ENCODE measurements around the gene ZDHHC17. TPM values are rescaled to one million over a fixed set of nuclear protein-coding genes. Genes with fewer than 3 reads are reported as not detected.

ZDHHC17 gene
- total RNA-seq, 1 donor = 75.5 TPM

DNA sequence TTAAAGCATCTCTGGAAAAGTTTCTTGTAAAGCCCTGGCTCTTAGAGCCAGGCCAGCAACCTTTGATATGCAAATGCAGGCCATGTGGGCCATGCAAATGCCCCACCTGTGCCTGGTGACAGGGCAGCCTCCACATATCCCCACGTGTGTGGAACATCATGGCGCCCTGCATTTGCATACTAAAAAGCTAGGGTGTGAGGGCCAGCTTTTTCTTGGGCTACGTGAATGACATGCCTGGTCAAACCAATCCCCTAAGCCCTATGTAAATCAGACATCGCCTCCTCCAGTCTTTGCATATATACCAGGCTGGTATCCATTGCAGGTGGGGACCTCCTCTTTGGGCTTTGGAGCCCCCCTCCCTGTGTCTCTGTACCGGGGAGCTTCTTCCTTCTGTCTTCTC is 108.5 kb downstream of the ZDHHC17 start:
- H3K4me1 ChIP-seq (ENCODE audit: insufficient read depth, low read length) = no peaks in the 10 kb centered on the region

DNA sequence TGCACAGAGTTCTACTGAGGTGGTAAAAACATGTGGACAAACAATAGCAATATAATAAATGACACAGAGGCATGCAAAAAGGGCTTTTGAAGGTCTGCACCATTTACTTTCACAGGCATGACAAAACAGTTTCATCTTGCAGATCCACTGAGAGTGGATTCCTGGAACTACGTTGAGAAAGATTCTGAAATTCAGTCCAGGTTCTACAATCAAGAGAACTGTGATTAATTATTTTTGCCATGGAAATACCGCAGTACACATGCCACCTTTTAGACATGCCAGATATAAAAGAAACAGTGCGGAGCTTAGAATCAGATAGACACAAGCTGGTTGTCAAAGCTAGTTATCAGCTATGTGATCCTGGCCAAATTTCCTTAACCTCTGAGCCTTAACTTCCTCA is 110.1 kb downstream of the ZDHHC17 start:
- H3K27me3 ChIP-seq (ENCODE audit: insufficient read depth, low read length) = peaks cover 46% of the 10 kb centered on the region
- H3K4me1 ChIP-seq (ENCODE audit: insufficient read depth, low read length) = peaks cover 12% of the 10 kb centered on the region

More for the DNA sequence above, 108.5 kb downstream of the ZDHHC17 start:
- Histone ChIP-seq H3K4me3 (ENCODE audit: low read length) (no peak overlapping the region), H3K9me3 (ENCODE audit: low read depth, low read length) (no peaks in the 10 kb centered on the region), H3K27me3 (ENCODE audit: insufficient read depth, low read length) (peaks cover 31% of the 10 kb centered on the region)

DNA sequence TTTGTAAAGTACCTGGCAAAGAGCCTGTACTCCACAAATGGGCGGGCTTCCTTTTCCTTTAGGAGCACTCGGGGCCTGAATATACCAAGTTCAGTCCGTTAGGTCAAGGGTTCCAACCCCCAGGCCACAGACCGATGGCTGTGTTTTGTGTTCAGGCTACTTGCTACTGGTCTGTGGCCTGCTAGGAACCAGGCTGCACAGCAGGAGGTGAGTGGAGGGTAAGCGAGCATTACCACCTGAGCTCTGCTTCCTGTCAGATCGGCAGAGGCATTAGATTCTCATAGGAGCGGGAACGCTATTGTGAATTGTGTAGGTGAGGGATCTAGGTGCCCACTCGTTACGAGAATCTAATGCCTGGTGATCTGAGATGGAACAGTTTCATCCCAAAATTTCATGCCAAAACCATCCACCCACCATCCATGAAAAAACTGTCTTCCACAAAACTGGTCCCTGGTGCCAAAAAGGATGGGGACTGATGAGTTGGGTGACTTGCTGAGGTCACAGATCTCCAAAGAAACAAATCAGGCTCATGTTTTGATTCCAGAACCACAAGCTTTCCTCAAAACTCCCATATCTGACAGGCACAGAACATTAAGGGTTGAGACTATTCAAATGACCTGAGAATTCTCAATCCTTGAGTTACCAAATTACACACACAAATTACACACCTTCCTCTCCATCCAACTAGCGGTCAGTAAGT is 110.7 kb downstream of the ZDHHC17 start:
- Histone ChIP-seq H3K9me3 (ENCODE audit: low read depth, low read length) (no peaks in the 10 kb centered on the region), H3K4me1 (ENCODE audit: insufficient read depth, low read length) (peaks cover 18% of the 10 kb centered on the region), H3K4me3 (ENCODE audit: low read length) (no peak overlapping the region), H3K27me3 (ENCODE audit: insufficient read depth, low read length) (peaks cover 51% of the 10 kb centered on the region)

More for the DNA sequence above, 110.1 kb downstream of the ZDHHC17 start:
- H3K9me3 ChIP-seq (ENCODE audit: low read depth, low read length) = no peaks in the 10 kb centered on the region
- H3K4me3 ChIP-seq (ENCODE audit: low read length) = no peak overlapping the region

DNA sequence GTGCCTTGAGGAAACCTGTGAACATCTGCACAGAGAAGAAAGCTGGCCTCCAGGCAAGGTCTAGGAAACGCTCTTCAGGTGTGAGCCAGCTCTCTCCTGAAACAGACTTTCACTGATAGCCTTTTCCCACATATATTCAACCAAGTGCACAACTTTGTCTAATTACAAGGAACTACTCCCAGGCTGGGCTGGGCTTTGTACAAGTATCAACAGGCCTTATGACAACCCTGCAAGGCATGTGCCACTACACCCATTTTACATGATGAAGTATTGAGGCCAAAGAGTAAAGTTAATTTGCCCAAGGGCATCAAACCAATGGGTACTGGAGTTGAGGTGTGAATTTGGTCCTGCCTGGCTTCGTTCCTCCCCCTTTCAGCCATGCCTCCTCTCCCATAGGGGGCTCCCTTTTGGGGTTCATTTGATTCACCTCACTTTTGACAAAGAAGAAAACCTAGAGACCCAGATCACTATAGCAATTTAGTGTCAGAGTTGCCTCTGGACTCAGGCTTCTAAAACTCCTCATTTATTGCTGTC is 112.8 kb downstream of the ZDHHC17 start:
- H3K27me3 ChIP-seq (ENCODE audit: insufficient read depth, low read length) = peaks cover 65% of the 10 kb centered on the region
- no peak overlapping the region for H3K4me3 ChIP-seq (ENCODE audit: low read length)
- H3K9me3 ChIP-seq (ENCODE audit: low read depth, low read length) = no peaks in the 10 kb centered on the region
- H3K4me1 ChIP-seq (ENCODE audit: insufficient read depth, low read length) = peaks cover 18% of the 10 kb centered on the region

DNA sequence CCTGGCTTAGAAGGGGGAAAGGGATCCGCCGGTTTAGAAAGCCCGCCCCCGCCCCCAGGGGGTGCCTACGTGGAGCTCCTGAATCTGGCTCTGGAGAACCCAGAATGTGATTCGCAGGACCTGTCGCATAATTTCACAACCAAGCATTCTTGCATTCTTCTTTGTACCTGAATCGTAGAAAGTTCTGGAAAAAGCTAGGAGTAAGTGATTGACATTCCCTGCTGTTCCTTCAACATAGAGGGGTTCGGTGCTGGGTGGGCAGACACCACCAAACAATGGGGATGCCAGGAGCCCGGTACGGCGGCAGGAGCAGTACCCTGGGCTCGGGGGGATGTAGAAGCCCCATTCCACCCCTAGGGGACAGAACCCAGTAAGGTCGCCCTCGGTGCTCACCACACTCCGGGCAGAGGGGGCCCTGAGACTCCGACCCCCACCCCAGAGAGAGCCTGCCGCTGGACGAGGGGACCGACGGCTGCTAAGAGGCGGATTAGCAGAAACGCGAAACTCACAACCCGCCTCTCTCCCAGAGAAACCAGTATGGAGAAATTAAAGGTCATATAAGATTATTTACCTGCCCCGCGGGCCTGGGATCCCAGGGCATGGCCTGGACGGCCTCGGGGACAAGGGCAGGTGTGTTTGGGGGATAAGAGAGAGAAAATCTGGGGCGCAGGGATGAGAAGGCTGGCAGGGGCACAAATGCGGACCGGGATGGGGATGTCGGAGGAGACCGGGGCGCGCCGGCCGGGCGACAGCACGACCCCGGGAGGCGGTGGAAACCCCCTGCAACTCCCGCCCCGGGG is 114.4 kb downstream of the ZDHHC17 start:
- H3K4me1 ChIP-seq (ENCODE audit: insufficient read depth, low read length) = peaks cover 18% of the 10 kb centered on the region
- H3K9me3 ChIP-seq (ENCODE audit: low read depth, low read length) = no peaks in the 10 kb centered on the region
- peaks cover 65% of the 10 kb centered on the region for H3K27me3 ChIP-seq (ENCODE audit: insufficient read depth, low read length)
- peak overlapping the region; percentile 34 for H3K4me3 ChIP-seq (ENCODE audit: low read length)

DNA sequence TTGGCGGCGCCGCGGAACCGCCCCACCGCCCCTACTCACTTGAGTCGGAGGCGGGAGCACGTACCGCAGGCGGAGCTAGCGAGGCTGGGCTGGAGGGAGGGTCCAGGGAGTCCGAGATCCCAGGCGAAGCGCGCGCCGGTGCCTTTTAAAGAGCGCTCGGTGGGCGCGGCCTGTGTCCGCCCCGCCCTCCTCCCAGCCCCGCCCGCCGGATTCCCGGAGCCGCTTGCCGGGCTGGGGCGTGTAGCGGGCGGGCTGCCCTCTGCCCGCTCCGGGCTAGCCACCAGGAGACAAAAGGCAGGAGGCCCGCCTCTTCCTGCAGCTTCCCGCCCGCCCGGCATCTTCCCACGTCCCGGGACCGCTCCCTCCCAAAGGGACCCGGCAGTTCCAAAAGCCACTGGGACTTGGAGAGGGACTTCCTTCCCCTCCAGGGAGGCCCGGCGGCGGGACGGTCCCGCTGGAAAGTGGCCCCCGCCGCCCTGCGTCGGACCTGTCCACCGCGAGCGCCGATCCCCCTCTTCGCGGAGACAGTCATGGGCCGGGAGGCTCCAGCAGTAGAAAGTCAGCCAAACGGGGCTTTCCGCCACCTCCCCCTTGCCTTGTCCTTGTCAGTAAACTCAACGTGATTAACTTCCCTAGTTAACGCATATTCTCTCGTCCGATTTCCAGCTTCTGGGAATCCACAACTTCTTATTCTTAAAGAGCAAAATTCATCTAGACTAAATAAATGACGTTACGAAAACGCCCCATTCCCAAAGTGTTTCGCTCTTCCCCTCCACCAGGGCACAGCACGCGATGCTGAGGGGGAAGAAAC is 115.2 kb downstream of the ZDHHC17 start, which contains the start of gene CSRP2:
CSRP2 (minus strand) TSS at position 121 of the 811 bp plus-strand sequence. CDS start 12,759 bp downstream, outside the sequence.
- Histone ChIP-seq H3K4me3 (ENCODE audit: low read length) (peak within 1 kb of the TSS; percentile 34), H3K27me3 (ENCODE audit: insufficient read depth, low read length) (peaks cover 65% of the 10 kb centered on the region), H3K4me1 (ENCODE audit: insufficient read depth, low read length) (peaks cover 18% of the 10 kb centered on the region), H3K9me3 (ENCODE audit: low read depth, low read length) (no peaks in the 10 kb centered on the region)

DNA sequence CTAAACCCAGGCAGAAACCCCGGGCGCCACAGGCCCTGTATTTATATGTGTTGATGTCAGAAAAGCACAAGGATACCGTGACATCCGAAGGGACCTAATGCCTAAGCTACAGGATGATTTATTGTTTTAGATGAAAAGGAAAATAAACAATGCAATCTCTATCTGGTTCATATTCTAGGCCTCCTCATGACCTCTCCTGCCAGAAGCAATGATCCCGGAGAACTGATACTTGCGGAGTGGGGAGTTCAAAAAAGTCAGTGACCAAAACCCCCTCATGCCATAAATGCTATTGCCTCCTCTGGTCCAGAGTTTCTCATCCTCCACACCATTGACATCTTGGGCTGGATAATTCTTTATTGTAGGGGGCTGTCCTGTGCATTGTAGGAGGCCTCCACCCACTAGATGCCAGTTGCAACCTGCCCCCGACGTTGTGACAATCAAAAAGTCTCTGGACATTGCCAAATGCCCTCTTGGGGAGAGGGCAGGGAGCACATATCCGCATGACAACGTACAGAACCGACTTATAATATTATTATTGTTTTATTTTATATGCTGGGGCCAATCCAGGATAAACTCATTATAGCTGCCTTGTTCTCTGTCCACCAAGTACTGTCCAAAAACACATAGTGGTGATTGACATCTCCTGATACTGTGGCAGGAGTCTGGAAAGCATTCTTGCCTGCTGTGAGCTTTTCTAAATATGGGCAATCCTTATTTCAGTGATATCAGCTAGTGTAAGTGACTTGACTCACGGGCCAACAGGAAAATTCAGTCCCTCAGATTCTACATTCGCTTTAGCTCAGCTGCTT is 116.0 kb downstream of the ZDHHC17 start:
- Histone ChIP-seq H3K9me3 (ENCODE audit: low read depth, low read length) (no peaks in the 10 kb centered on the region), H3K4me3 (ENCODE audit: low read length) (no peak overlapping the region), H3K27me3 (ENCODE audit: insufficient read depth, low read length) (peaks cover 57% of the 10 kb centered on the region), H3K4me1 (ENCODE audit: insufficient read depth, low read length) (peaks cover 18% of the 10 kb centered on the region)

DNA sequence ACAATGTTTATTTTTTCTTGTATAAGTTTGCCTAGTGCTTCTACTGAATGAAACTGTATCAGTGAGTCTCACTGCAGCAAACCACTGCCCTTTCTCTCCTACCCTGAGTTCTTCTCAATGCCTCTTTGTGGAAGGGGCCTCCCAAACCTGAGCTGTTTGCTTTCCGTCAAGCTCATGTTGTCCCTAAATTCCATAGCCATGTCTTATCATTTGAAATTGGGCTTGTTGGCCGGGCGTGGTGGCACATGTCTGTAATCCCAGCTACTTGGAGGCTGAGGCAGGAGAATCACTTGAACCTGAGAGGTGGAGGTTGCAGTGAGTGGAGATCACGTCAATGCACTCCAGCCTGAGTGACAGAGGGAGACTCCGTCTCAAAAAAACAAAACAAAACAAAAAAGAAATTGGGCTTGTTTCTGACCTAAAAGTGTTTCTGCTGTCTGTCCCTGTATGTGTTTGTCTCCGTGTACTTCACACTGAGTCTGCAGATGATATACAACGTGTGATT is 116.7 kb downstream of the ZDHHC17 start:
- Histone ChIP-seq H3K9me3 (ENCODE audit: low read depth, low read length) (no peaks in the 10 kb centered on the region), H3K27me3 (ENCODE audit: insufficient read depth, low read length) (peaks cover 52% of the 10 kb centered on the region), H3K4me3 (ENCODE audit: low read length) (no peak overlapping the region), H3K4me1 (ENCODE audit: insufficient read depth, low read length) (peaks cover 18% of the 10 kb centered on the region)

DNA sequence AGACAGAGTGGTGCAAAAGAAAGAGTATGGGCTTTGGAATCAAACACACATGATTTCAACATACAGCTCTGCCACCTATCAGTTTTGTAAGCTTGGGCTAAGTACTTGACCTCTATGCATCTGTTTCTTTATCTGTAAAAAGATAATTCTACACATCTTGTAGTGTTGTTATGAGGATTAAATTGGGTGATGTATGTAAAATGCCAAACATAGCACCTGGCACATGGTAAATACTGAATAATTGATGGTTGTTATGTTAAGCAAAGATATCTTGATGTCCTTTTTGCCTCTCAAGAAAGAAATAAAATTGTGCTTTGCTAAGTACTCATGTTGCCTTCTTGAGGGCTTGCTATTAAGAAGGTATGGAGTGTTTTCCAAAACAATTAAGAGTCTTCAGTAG is 117.2 kb downstream of the ZDHHC17 start:
- Histone ChIP-seq H3K9me3 (ENCODE audit: low read depth, low read length) (no peaks in the 10 kb centered on the region), H3K4me3 (ENCODE audit: low read length) (no peak overlapping the region), H3K4me1 (ENCODE audit: insufficient read depth, low read length) (peaks cover 18% of the 10 kb centered on the region), H3K27me3 (ENCODE audit: insufficient read depth, low read length) (peaks cover 46% of the 10 kb centered on the region)

DNA sequence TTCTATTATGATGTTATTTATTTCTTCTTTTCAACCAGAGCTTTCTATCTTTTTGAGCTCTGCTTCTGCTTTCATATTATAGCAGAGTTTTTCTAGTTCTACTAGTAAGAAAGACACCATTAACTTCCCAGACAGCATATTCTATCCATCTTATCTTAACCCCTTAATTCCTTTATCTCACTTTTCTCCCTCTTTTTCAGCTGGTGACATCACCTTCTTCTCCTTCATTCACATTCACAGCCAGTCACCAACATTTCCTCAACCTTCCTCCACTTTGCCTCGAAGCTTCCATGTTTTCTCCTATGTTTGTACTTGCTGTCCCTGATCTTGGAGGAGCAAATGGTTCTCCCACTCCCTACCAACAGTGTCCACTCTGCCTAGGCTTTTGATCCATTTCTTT is 118.5 kb downstream of the ZDHHC17 start:
- Histone ChIP-seq H3K4me3 (ENCODE audit: low read length) (no peak overlapping the region), H3K27me3 (ENCODE audit: insufficient read depth, low read length) (peaks cover 34% of the 10 kb centered on the region), H3K9me3 (ENCODE audit: low read depth, low read length) (no peaks in the 10 kb centered on the region), H3K4me1 (ENCODE audit: insufficient read depth, low read length) (peaks cover 18% of the 10 kb centered on the region)

DNA sequence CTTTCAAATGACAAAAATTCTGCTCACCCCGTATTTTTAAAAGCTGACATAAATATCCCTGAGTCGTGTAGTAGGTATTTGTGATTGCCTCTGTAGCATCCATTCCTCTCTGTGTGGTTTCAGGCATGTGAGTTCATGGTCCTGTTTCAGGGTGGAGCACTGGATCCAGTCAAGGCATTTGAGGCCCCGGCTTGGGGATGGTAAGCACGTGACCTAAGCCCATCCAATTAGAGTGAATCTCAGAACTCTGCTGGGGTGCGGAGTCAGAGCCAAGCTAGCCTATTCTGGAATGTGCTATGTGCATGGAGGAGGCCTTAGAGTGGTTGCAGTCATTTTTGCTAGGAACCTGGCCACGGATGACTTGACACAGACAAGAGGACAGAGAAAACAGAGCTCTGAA is 119.2 kb downstream of the ZDHHC17 start:
- H3K9me3 ChIP-seq (ENCODE audit: low read depth, low read length) = no peaks in the 10 kb centered on the region

DNA sequence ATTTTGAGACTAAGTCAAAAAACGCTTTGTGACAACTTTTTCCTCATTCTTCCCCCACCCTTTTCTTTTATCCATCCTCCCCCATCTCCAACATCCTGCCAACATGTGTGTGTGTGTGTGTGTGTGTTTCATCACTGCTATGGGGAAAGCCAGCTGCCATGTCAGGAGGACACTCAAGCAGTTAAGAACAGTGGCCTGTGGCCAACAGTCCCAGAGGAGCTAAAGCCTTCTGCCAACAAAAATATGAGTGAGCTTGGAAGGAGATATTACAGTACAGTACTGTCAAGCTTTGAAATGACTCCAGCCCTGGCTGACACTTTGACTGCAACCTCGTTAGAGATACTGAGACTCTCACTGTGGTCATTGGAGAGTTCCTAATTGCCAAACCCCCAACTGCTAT is 119.9 kb downstream of the ZDHHC17 start:
- H3K9me3 ChIP-seq (ENCODE audit: low read depth, low read length) = no peaks in the 10 kb centered on the region
- H3K27me3 ChIP-seq (ENCODE audit: insufficient read depth, low read length) = peaks cover 21% of the 10 kb centered on the region
- peaks cover 8% of the 10 kb centered on the region for H3K4me1 ChIP-seq (ENCODE audit: insufficient read depth, low read length)
- no peak overlapping the region for H3K4me3 ChIP-seq (ENCODE audit: low read length)

More for the DNA sequence above, 119.2 kb downstream of the ZDHHC17 start:
- peaks cover 28% of the 10 kb centered on the region for H3K27me3 ChIP-seq (ENCODE audit: insufficient read depth, low read length)
- H3K4me3 ChIP-seq (ENCODE audit: low read length) = no peak overlapping the region
- peaks cover 14% of the 10 kb centered on the region for H3K4me1 ChIP-seq (ENCODE audit: insufficient read depth, low read length)

DNA sequence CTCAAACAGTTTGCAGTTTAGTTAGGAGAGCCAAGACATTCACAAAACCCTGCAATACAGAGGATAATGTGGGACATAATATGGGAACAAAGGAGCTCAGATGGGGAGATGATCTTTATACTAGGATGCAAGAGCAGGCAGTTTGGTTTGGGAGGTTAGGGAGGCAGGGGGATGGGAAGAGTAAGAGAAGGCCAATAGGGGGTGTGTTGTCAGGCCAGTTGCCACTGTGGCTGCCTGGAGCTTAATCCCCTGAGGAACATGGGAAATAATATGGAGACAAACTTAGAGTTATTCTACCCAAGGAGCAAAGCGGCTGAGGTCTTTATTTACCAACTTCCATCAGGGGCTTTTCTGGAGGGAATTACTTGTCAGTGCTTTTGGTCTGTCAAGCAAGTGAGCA is 124.9 kb downstream of the ZDHHC17 start:
- Histone ChIP-seq H3K4me3 (ENCODE audit: low read length) (no peak overlapping the region), H3K27me3 (ENCODE audit: insufficient read depth, low read length) (no peaks in the 10 kb centered on the region), H3K4me1 (ENCODE audit: insufficient read depth, low read length) (no peaks in the 10 kb centered on the region), H3K9me3 (ENCODE audit: low read depth, low read length) (no peaks in the 10 kb centered on the region)
